H1 (cell line): ENCODE results near the gene OGFR. TPM values are rescaled to one million over a fixed set of nuclear protein-coding genes. Genes with fewer than 3 reads are reported as not detected.

Source experiments
- JUND ChIP-seq: IDR thresholded peaks from 2 replicates; pipeline ENCODE4 v1.6.1; 2011; ENCODE audit warnings: mild to moderate bottlenecking, improper control_type of control experiment, low read length
- MAX ChIP-seq: IDR thresholded peaks from 2 replicates; pipeline ENCODE4 v1.6.1; 2012; ENCODE audit warnings: inconsistent platforms
- NRF1 ChIP-seq: IDR thresholded peaks from 2 replicates; pipeline ENCODE4 v1.6.1; 2011; ENCODE audit warnings: mild to moderate bottlenecking, low read depth, low read length, improper control_type of control experiment
- SUZ12 ChIP-seq: fragments of 200-600 bp; sonication (generic); IDR thresholded peaks from 2 replicates; pipeline ENCODE4 v1.6.1; 2012; ENCODE audit warnings: mild to moderate bottlenecking, inconsistent platforms, low read length, moderate library complexity, mixed read lengths
- TAF1 ChIP-seq: IDR thresholded peaks from 2 replicates; pipeline ENCODE4 v1.6.1; 2011; ENCODE audit warnings: mild to moderate bottlenecking, low read depth, low read length
- polyA plus RNA-seq, 7 experiments: library from polyadenylated mRNA; depleted of rRNA in 3 of 7; stranded (reverse) in 5 of 7; unstranded in 2 of 7; fragments of >200 nt in 5 of 7; fragments of 200-250 nt in 2 of 7; gene quantifications; 1 replicate in 5 of 7; 2 replicates in 1 of 7; 4 replicates in 1 of 7; pipeline versions ENCODE4 v1.2.1 to v1.2.3, GENCODE V29; 2011 to 2013; ENCODE audit warnings: missing spikeins in 2 of 7, mixed read lengths in 2 of 7
- total RNA-seq: library from RNA; stranded (reverse); fragmentation: NEBNext Ultra II Directional; extraction: Animal tissue kit (Norgen Biotek cat#: 25700); gene quantifications from 2 replicates; pipeline ENCODE4 v1.2.1, GENCODE V29; 2021

OGFR gene
- total and polyA plus RNA-seq, 2 of the 8 experiments (the other 6 are each of a cell fraction or from before 2014, with no cell fraction given) = 13.9 to 25.1 TPM

DNA sequence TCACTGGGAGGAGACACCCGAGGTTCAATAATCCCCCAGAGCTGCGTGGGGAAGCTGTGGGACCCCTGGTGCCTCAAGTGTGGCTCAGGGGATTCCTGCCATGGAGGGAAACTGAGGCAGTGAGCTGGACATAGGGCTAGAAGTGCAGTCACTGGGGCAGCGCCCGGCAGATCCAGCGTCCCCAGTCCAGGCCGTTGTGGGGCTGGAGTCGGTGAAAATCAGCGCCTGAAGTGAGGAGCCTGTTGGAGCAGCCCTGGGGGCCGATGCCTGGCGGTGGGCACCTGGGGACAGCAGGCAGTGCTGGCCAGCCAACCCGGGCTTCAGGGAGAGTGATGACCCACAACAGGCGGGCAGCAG lies 10.1 kb downstream of the OGFR start (continued):
- no peak for TF ChIP-seq MAX
- TF ChIP-seq JUND = no peak
- no peak for TF ChIP-seq NRF1
- no peak for TF ChIP-seq TAF1
- no peak for TF ChIP-seq SUZ12
